AG10803 (cell line): ENCODE results near the gene IRX6.
A peak's percentile ranks its signal among the peaks of the same experiment; 100 is the strongest.

ENCODE experiments used
- DNase-seq: peaks from one replicate; pipeline ENCODE4 v3.0.0; 2010; ENCODE audit warnings: low read depth
- H3K4me3 ChIP-seq: 2 replicates; pipeline ENCODE4 v1.5.1; 2011; ENCODE audit warnings: mild to moderate bottlenecking, low read length, control low read depth
- CTCF ChIP-seq: conservative IDR thresholded peaks from 2 replicates; pipeline ENCODE4 v1.5.1; 2011; ENCODE audit warnings: mild to moderate bottlenecking, low read length, control low read depth, inconsistent platforms

The IRX6 gene

GRCh38 chr16:55323637-55324271 is at the start of gene IRX6:
TSS of gene IRX6 (plus strand) at chr16:55324203. CDS start at chr16:55325092, 889 bp downstream.
- DNase-seq = peak; percentile 35
- peak; percentile 36 for TF ChIP-seq CTCF
- no peak within 1 kb of the TSS for H3K4me3 ChIP-seq

GRCh38 chr16:55274391-55274790 is 49.6 kb upstream of the IRX6 start:
- no peak overlapping the region for H3K4me3 ChIP-seq
- DNase-seq = no peak
- no peak for TF ChIP-seq CTCF

- no peak overlapping the region for H3K4me3 ChIP-seq
- TF ChIP-seq CTCF = no peak
- no peak for DNase-seq
Observed at GRCh38 chr16:55275167-55275566, 48.8 kb upstream of the IRX6 start.

GRCh38 chr16:55275869-55276268 is 48.1 kb upstream of the IRX6 start:
- DNase-seq = no peak
- no peak for TF ChIP-seq CTCF
- H3K4me3 ChIP-seq = no peak overlapping the region

- DNase-seq = no peak
- no peak overlapping the region for H3K4me3 ChIP-seq
- no peak for TF ChIP-seq CTCF
Observed at GRCh38 chr16:55277536-55277935, 46.5 kb upstream of the IRX6 start.

- no peak overlapping the region for H3K4me3 ChIP-seq
- no peak for TF ChIP-seq CTCF
- DNase-seq = no peak
Observed at GRCh38 chr16:55279598-55279997, 44.4 kb upstream of the IRX6 start.

- H3K4me3 ChIP-seq = no peak overlapping the region
- peak; percentile 64 for DNase-seq
- TF ChIP-seq CTCF = no peak
Observed at GRCh38 chr16:55280587-55280986, 43.4 kb upstream of the IRX6 start.
